Panc1 (cell line): ENCODE measurements around the gene TFF3.

Experiments used
- POLR2AphosphoS5 ChIP-seq: IDR thresholded peaks from 2 replicates; pipeline ENCODE4 v1.6.1; 2012; ENCODE audit warnings: mild to moderate bottlenecking, low read depth, low read length, moderate library complexity
- REST ChIP-seq, 2 experiments: IDR thresholded peaks; 2 replicates each; pipeline ENCODE4 v1.6.1; 2011 to 2012; ENCODE audit warnings: low read depth in 2 of 2, control low read depth in 1 of 2, low read length in 1 of 2, mild to moderate bottlenecking in 1 of 2, moderate library complexity in 1 of 2; ENCODE audit not compliant: insufficient read depth in 1 of 2
- SIN3A ChIP-seq: IDR thresholded peaks from 2 replicates; pipeline ENCODE4 v1.6.1; 2012; ENCODE audit warnings: low read depth, mild to moderate bottlenecking, low read length, moderate library complexity, borderline replicate concordance; ENCODE audit not compliant: insufficient read depth
- TF ChIP-seq, protein P1 (sequence below): fragments of 450-650 bp; IDR thresholded peaks from 2 replicates; pipeline ENCODE4 v1.5.1; 2017; ENCODE audit warnings: mild to moderate bottlenecking

DNA sequence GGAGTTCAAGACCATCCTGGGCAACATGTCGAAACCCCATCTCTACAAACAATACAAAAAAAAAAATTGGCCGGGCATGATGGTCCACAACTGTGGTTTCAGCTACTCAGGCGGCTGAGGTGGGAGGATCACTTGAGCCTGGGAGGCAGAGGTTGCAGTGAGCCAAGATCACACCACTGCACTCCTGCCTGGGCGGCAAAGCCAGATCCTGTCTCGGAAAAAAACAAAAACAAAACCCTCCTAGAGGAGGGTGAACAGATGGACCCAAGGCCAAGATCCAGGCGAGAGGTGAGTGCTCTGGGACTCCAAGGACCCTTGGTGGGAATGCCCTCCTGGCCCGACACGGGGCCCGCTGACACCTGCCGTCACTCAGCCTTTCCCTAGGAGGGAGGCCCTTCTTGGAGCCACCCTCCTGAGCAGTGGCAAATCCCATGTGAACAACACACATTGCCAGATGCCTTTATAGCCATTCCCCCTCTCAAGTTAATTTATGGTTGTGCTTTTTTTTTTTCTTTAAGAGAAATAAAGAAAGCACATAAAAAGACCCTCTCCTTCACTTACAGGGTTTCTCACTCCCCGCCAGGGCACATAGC, 35.2 kb upstream of the TFF3 start:
- no peak for TF ChIP-seq REST (IDR thresholded peaks at IDR 0.05; ENCODE audit: insufficient read depth in 1 of 2, low read depth in 2 of 2, low read length in 1 of 2)
- TF ChIP-seq, protein P1, sequence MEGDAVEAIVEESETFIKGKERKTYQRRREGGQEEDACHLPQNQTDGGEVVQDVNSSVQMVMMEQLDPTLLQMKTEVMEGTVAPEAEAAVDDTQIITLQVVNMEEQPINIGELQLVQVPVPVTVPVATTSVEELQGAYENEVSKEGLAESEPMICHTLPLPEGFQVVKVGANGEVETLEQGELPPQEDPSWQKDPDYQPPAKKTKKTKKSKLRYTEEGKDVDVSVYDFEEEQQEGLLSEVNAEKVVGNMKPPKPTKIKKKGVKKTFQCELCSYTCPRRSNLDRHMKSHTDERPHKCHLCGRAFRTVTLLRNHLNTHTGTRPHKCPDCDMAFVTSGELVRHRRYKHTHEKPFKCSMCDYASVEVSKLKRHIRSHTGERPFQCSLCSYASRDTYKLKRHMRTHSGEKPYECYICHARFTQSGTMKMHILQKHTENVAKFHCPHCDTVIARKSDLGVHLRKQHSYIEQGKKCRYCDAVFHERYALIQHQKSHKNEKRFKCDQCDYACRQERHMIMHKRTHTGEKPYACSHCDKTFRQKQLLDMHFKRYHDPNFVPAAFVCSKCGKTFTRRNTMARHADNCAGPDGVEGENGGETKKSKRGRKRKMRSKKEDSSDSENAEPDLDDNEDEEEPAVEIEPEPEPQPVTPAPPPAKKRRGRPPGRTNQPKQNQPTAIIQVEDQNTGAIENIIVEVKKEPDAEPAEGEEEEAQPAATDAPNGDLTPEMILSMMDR: no peak
- no peak for TF ChIP-seq SIN3A
- TF ChIP-seq POLR2AphosphoS5: no peak
